HFFc6 (cell line): ENCODE data around the gene KIF11. TPM values are rescaled to one million over a fixed set of nuclear protein-coding genes. Genes with fewer than 3 reads are reported as not detected.

Experiments used
- DNase-seq: peaks from one replicate; pipeline ENCODE4 v3.0.0-alpha.2; 2018
- H3K27ac Mint-ChIP-seq: 2 replicates; pipeline ENCODE4 v1.8.0; 2020; ENCODE audit warnings: mild to moderate bottlenecking, mixed read lengths
- H3K27me3 Mint-ChIP-seq: 2 replicates; pipeline ENCODE4 v1.8.0; 2021; ENCODE audit warnings: mild to moderate bottlenecking, moderate library complexity, mixed read lengths; ENCODE audit not compliant: insufficient read depth
- H3K36me3 Mint-ChIP-seq: 2 replicates; pipeline ENCODE4 v1.8.0; 2021; ENCODE audit warnings: low read depth, mixed read lengths
- H3K4me1 Mint-ChIP-seq: 2 replicates; pipeline ENCODE4 v1.8.0; 2020; ENCODE audit warnings: low read depth, mixed read lengths
- H3K4me3 Mint-ChIP-seq: 2 replicates; pipeline ENCODE4 v1.8.0; 2020; ENCODE audit warnings: mild to moderate bottlenecking, moderate library complexity, mixed read lengths
- H3K9me3 Mint-ChIP-seq: 2 replicates; pipeline ENCODE4 v1.8.0; 2020; ENCODE audit warnings: mild to moderate bottlenecking, mixed read lengths
- total RNA-seq, 6 experiments: library from RNA; stranded (reverse); fragmentation: NEBNext Ultra II Directional; extraction: Animal tissue kit (Norgen Biotek cat#: 25700); gene quantifications; 2 replicates in 1 of 6; 3 replicates in 5 of 6; pipeline ENCODE4 v1.2.3, GENCODE V29; 2021
- TF ChIP-seq, protein P1 (sequence below): fragments of 200-600 bp; sonication (generic); IDR thresholded peaks from 2 replicates; pipeline ENCODE4 v1.5.0; 2021; ENCODE audit warnings: antibody characterized with exemption, mild to moderate bottlenecking

The KIF11 gene
- total RNA-seq, 6 experiments from 2014 or later, result 16.8 to 40.3 (median 35.3) TPM

DNA sequence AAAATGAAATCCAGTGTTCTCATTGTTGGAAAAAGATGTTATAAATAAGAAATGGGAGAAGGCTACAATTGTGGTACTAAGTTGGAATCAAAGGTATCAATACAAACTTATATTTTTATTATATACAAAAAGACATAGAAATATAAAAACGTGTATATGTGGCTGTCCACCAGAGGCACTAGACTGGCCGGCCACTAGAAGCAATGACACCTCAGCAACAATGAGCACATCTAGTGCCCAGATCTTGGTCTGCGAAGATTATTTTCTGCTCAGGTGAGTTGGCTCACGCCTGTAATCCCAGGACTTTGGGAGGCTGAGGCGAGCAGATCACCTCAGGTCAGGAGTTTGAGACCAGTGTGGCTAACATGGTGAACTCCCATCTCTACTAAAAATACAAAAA lies 40.6 kb upstream of the KIF11 start:
- TF ChIP-seq, protein P1, sequence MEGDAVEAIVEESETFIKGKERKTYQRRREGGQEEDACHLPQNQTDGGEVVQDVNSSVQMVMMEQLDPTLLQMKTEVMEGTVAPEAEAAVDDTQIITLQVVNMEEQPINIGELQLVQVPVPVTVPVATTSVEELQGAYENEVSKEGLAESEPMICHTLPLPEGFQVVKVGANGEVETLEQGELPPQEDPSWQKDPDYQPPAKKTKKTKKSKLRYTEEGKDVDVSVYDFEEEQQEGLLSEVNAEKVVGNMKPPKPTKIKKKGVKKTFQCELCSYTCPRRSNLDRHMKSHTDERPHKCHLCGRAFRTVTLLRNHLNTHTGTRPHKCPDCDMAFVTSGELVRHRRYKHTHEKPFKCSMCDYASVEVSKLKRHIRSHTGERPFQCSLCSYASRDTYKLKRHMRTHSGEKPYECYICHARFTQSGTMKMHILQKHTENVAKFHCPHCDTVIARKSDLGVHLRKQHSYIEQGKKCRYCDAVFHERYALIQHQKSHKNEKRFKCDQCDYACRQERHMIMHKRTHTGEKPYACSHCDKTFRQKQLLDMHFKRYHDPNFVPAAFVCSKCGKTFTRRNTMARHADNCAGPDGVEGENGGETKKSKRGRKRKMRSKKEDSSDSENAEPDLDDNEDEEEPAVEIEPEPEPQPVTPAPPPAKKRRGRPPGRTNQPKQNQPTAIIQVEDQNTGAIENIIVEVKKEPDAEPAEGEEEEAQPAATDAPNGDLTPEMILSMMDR, result peak; percentile 64
- Mint-ChIP-seq H3K27me3 (no peaks in the 10 kb centered on the region), H3K4me3 (no peak overlapping the region), H3K36me3 (peaks cover 34% of the 10 kb centered on the region), H3K4me1 (no peaks in the 10 kb centered on the region), H3K9me3 (peaks cover 18% of the 10 kb centered on the region), H3K27ac (no peak overlapping the region)
- no peak for DNase-seq

DNA sequence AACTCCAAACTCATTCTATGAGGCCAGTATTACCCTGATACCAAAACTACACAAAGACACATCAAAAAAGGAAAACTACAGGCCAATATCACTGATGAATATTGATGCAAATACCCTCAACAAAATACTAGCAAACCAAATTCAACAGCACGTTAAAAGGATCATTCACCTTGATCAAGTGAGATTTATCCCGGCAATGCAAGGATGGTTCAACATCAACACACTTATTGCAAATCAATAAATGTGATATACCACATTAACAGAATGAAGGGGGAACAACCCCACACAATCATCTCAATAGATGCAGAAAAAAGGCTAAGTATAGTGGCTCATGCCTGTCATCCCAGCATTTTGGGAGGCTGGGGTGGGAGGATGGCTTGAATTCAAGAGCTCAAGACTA lies 39.0 kb upstream of the KIF11 start:
- Mint-ChIP-seq H3K9me3 (peaks cover 18% of the 10 kb centered on the region), H3K4me1 (no peaks in the 10 kb centered on the region), H3K27me3 (no peaks in the 10 kb centered on the region), H3K4me3 (no peak overlapping the region), H3K36me3 (peaks cover 37% of the 10 kb centered on the region), H3K27ac (no peak overlapping the region)
- DNase-seq, result no peak
- TF ChIP-seq, protein P1, result no peak

DNA sequence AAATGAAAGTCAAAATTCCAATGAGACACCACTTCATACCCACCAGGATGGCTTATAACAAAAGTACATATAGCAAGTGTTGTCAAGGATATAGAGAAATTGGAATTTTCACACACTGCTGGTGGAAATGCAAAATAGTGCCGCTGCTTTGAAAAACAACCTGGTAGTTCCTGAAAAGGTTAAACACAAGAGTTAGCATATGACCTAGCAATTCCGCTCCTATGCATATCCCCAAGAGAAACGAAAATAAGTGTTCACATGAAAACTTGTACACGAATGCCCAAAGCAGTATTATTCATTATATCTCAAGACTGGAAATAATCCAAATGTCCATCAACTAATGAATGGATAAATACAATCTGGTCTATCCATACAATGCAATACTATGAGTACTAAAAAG lies 33.9 kb upstream of the KIF11 start:
- peaks cover 9% of the 10 kb centered on the region; the same call in 1 of the 2 replicates for H3K4me1 Mint-ChIP-seq
- no peak overlapping the region for H3K27ac Mint-ChIP-seq
- no peak for DNase-seq
- H3K4me3 Mint-ChIP-seq, result no peak overlapping the region
- H3K9me3 Mint-ChIP-seq, result peaks cover 9% of the 10 kb centered on the region
- H3K27me3 Mint-ChIP-seq, result no peaks in the 10 kb centered on the region; the same call in 1 of the 2 replicates
- TF ChIP-seq, protein P1, result no peak
- peaks cover 38% of the 10 kb centered on the region for H3K36me3 Mint-ChIP-seq

DNA sequence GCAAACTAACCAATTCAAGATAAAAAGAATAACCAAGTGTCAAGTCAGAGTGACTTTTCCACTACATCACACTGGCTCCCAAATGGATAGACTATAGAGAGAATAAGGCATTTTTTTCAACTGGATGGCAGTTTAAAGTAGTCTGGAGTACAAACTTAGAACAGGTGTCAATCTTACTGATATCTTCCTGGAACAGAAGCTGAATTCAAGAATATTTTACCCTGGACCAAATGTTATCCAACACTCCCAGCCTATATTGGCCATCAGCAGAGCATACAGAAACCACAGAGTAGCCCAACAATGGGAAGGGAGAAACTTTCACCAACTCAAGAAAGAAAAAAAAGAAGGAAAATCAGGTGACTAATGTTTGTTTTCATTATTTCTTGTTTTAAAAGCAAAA lies 30.5 kb upstream of the KIF11 start:
- TF ChIP-seq, protein P1, result no peak
- no peaks in the 10 kb centered on the region; the same call in 1 of the 2 replicates for H3K9me3 Mint-ChIP-seq
- H3K4me3 Mint-ChIP-seq, result no peak overlapping the region
- DNase-seq, result no peak
- peaks cover 14% of the 10 kb centered on the region for H3K4me1 Mint-ChIP-seq
- no peak overlapping the region for H3K27ac Mint-ChIP-seq
- H3K36me3 Mint-ChIP-seq, result peaks cover 36% of the 10 kb centered on the region
- no peaks in the 10 kb centered on the region; the same call in 1 of the 2 replicates for H3K27me3 Mint-ChIP-seq

DNA sequence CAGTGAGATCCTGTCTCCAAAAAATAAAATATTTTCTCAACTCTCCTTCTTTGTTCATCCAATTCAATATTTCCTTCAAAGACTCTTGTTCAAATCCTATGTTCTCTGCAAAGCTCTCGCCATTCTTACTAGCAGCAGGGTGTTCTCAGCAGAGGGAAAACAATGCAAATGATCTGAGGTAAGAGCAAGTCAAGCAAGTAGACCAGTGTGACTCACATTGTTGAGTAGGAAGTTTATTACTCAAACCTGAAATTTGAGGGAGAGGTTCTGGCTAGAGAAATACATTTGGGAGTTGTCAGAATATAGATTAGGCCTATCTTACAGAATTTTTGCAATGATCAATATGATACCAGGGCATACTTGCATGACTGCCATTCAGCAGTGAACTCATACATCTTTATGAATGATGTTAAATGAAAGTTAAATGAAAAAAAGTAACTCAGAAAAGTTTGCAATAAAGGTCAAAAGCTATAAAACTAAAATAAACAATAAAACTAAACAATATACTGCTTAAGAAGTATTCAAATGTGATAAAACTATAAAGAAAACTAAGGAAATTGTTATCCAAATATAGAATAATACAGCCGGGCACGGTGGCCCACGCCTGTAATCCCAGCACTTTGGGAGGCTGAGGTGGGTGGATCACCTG lies 24.9 kb upstream of the KIF11 start:
- peak; percentile 45 for DNase-seq
- Mint-ChIP-seq H3K27ac (peak overlapping the region; percentile 27), H3K4me3 (no peak overlapping the region; the same call in 1 of the 2 replicates), H3K27me3 (no peaks in the 10 kb centered on the region), H3K4me1 (peaks cover 49% of the 10 kb centered on the region), H3K9me3 (no peaks in the 10 kb centered on the region), H3K36me3 (peaks cover 35% of the 10 kb centered on the region)
- TF ChIP-seq, protein P1, result no peak
